ENCODE data around the gene INPP4A. TPM values are rescaled to one million over a fixed set of nuclear protein-coding genes. Genes with fewer than 3 reads are reported as not detected.

The INPP4A gene
- total and polyA plus RNA-seq, 2 of the 13 experiments (the other 11 are each of a cell fraction or from before 2014, with no cell fraction given), result 10.1 to 10.9 TPM

DNA sequence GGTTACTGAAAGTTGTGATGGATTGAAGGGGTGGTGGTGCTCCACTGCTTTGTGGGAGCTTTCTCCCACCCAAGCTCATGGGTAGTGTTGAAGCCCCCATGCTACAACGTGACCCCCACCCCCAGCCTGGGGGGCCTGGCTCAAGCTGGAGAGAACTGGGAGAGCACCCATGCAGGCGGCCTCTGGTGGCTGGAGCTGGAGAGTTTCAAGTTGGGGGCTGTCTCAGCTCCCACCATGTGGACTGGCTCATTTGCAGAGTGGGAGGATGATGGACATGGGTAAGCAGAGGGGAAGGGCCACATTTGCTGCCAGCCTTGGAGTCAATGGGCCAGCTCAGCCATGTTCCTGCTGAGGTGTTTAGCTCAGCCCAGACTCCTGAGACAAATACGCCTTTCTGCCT is 62.8 kb downstream of the INPP4A start (continued):
- TF ChIP-seq, protein P1, sequence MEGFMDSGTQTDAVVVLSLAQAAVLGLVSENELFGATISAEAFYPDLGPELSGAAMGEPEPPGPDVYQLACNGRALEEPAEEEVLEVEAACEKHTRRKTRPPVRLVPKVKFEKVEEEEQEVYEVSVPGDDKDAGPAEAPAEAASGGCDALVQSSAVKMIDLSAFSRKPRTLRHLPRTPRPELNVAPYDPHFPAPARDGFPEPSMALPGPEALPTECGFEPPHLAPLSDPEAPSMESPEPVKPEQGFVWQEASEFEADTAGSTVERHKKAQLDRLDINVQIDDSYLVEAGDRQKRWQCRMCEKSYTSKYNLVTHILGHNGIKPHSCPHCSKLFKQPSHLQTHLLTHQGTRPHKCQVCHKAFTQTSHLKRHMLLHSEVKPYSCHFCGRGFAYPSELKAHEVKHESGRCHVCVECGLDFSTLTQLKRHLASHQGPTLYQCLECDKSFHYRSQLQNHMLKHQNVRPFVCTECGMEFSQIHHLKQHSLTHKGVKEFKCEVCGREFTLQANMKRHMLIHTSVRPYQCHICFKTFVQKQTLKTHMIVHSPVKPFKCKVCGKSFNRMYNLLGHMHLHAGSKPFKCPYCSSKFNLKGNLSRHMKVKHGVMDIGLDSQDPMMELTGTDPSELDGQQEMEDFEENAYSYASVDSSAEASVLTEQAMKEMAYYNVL (CRISPR knock-in tag; IDR thresholded peaks at IDR 0.05; ENCODE audit: borderline replicate concordance), result no peak
- no peak for TF ChIP-seq NCOA1 (CRISPR knock-in tag; IDR thresholded peaks at IDR 0.05)
- TF ChIP-seq ZNF569 (CRISPR knock-in tag; IDR thresholded peaks at IDR 0.05; ENCODE audit: borderline replicate concordance), result no peak

DNA sequence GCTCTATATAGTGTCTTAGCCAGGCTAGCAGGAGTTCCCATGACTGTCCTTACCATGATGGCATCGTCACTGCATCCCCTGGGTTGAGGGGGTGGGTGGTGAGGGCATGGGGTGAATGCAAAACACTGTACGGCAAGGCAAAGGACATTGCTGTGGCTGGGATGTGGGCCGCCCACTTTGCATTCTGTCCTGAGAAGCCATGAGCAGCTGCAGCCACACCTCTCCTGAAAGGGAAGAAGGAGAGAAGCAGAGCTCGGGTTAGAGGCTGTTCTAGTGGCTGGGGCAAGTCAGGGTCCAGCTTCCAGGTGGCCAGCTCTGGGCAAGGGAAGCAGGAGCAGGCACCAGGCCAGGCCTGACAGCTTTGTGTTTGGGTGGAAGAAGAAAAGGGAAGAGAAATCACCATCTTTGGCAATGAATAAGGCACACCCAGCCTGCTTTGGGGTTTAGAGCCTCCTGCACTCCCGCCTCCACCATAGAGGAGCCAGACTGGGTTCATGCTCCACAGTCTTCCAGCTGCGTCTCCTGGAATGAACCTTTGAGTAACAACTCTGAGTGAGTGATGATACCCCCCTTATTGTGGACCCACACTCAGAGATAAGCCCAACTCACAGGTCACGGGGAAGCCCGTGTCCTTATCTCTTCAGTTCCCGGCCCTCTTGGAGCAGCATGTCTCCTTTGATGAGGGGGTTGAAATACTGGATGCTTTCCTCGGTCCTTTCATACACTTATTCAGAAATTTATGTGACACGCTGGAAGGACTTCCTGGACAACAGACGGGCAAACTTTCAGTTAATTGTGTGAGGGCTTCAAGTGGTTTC is 63.4 kb downstream of the INPP4A start:
- 94% methylated on average over 12 of the region's 12 CpGs for WGBS (ENCODE audit: low lambda C conversion rate)

More for the DNA sequence above, 63.4 kb downstream of the INPP4A start:
- Histone ChIP-seq H4K20me1 (ENCODE audit: insufficient read depth, low read length) (0 out of 2 replicates have a peak, but pooled peaks cover 3% of the 10 kb centered on the region), H3K36me3 (replicated peaks in 1 of 2; ENCODE audit: control insufficient read depth in 1 of 2, insufficient read depth in 2 of 2, low read length in 2 of 2) (peaks cover 0 to 1% of the 10 kb centered on the region in 2 experiments; a peak in 2 of 5 replicates), H3K9ac (ENCODE audit: insufficient read depth, low read depth, low read length) (no peak overlapping the region), H3K4me2 (ENCODE audit: low read depth, low read length) (no peak overlapping the region), H3K4me1 (ENCODE audit: insufficient read depth, low read length) (no peaks in the 10 kb centered on the region), H3K9me3 (ENCODE audit: low read length) (no peaks in the 10 kb centered on the region), H3K27ac (ENCODE audit: extremely low read length, insufficient read depth, low read length) (no peak overlapping the region), H2AFZ (ENCODE audit: low read length) (no peak overlapping the region), H3K4me3 (replicated peaks in 1 of 3; ENCODE audit: insufficient read depth in 1 of 3, low read depth in 2 of 3, low read length in 3 of 3) (no peak overlapping the region), H3K27me3 (ENCODE audit: control insufficient read depth in 1 of 2, insufficient read depth in 2 of 2, low read length in 2 of 2) (no peaks in the 10 kb centered on the region), H3K79me2 (ENCODE audit: insufficient read depth, low read length) (no peaks in the 10 kb centered on the region)
- no peak for ATAC-seq
- no peak for FAIRE-seq
- CTCF ChIA-PET (ENCODE audit: low intra/inter-chr PET ratio, low total read pairs), result no interaction called here
- TF ChIP-seq, protein P2, sequence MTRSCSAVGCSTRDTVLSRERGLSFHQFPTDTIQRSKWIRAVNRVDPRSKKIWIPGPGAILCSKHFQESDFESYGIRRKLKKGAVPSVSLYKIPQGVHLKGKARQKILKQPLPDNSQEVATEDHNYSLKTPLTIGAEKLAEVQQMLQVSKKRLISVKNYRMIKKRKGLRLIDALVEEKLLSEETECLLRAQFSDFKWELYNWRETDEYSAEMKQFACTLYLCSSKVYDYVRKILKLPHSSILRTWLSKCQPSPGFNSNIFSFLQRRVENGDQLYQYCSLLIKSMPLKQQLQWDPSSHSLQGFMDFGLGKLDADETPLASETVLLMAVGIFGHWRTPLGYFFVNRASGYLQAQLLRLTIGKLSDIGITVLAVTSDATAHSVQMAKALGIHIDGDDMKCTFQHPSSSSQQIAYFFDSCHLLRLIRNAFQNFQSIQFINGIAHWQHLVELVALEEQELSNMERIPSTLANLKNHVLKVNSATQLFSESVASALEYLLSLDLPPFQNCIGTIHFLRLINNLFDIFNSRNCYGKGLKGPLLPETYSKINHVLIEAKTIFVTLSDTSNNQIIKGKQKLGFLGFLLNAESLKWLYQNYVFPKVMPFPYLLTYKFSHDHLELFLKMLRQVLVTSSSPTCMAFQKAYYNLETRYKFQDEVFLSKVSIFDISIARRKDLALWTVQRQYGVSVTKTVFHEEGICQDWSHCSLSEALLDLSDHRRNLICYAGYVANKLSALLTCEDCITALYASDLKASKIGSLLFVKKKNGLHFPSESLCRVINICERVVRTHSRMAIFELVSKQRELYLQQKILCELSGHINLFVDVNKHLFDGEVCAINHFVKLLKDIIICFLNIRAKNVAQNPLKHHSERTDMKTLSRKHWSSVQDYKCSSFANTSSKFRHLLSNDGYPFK (CRISPR knock-in tag; IDR thresholded peaks at IDR 0.05; ENCODE audit: borderline replicate concordance), result 0 out of 2 replicates have a peak, but pooled peaks have one; percentile 16
- no peak for TF ChIP-seq U2AF2 (IDR thresholded peaks at IDR 0.05; ENCODE audit: low read depth, low read length)
- no TSS peak for BruUV-seq (replicated peaks)
- in situ Hi-C loops (cut with HindIII; ENCODE audit: extremely low pct_ligation_motif_present, low pct_unique_long_range_greater_than_20kb), result no loop called here
- intact Hi-C loops (cut with micrococcal nuclease; ENCODE audit: unreplicated experiment), result no loop called here
- no peak for DNase-seq (ENCODE audit: low spot score)
- POLR2A ChIA-PET, result no interaction called here
